Liver (tissue), 9 donors: Measurements from ENCODE around the gene SLC6A16. TPM values are rescaled to one million over a fixed set of nuclear protein-coding genes. Genes with fewer than 3 reads are reported as not detected.

Experiments used
- DNase-seq: peaks from one replicate; pipeline ENCODE4 v3.0.0-alpha.2; 2017; ENCODE audit warnings: low spot score
- H3K27ac ChIP-seq, 2 donors: one replicate each; pipeline ENCODE4 v1.7.0; 2013; ENCODE audit warnings: inconsistent platforms in 2 of 2, low read length in 2 of 2, control low read depth in 1 of 2, low read depth in 1 of 2, mild to moderate bottlenecking in 1 of 2
- H3K27me3 ChIP-seq, 4 donors: one replicate each; pipeline versions ENCODE4 v1.6.1 to v1.7.0; 2013; ENCODE audit warnings: low read length in 3 of 4, inconsistent platforms in 1 of 4, mild to moderate bottlenecking in 1 of 4, moderate library complexity in 1 of 4; ENCODE audit not compliant: control insufficient read depth in 4 of 4, insufficient read depth in 4 of 4
- H3K36me3 ChIP-seq, 4 donors: one replicate each; pipeline versions ENCODE4 v1.6.1 to v1.7.0; 2013; ENCODE audit warnings: low read length in 3 of 4, mild to moderate bottlenecking in 3 of 4, low read depth in 1 of 4, moderate library complexity in 1 of 4; ENCODE audit not compliant: control insufficient read depth in 4 of 4, insufficient read depth in 3 of 4
- H3K4me1 ChIP-seq, 4 donors: one replicate each; pipeline versions ENCODE4 v1.6.1 to v1.7.0; 2013; ENCODE audit warnings: low read length in 3 of 4, mild to moderate bottlenecking in 3 of 4, moderate library complexity in 1 of 4; ENCODE audit not compliant: control insufficient read depth in 4 of 4, insufficient read depth in 4 of 4
- H3K4me3 ChIP-seq, 3 donors: one replicate each; pipeline versions ENCODE4 v1.6.1 to v1.7.0; 2013; ENCODE audit warnings: low read length in 3 of 3, control low read depth in 1 of 3, low read depth in 1 of 3, mild to moderate bottlenecking in 1 of 3
- H3K9ac ChIP-seq, 2 donors: one replicate each; pipeline ENCODE4 v1.7.0; 2013; ENCODE audit warnings: low read length in 2 of 2, mild to moderate bottlenecking in 2 of 2, moderate library complexity in 2 of 2, control low read depth in 1 of 2, low read depth in 1 of 2
- H3K9me3 ChIP-seq, 4 donors: one replicate each; pipeline versions ENCODE4 v1.6.1 to v1.7.0; 2013; ENCODE audit warnings: low read length in 3 of 4; ENCODE audit not compliant: control insufficient read depth in 4 of 4
- EGR1 ChIP-seq, 2 donors: IDR thresholded peaks; 2 replicates each; pipeline ENCODE4 v1.6.1; 2016 to 2018; ENCODE audit warnings: antibody characterized with exemption in 2 of 2, low read depth in 2 of 2
- FOXA1 ChIP-seq: IDR thresholded peaks from 2 replicates; pipeline ENCODE4 v1.6.1; 2016; ENCODE audit warnings: antibody characterized with exemption
- FOXA2 ChIP-seq: IDR thresholded peaks from 2 replicates; pipeline ENCODE4 v1.6.1; 2016; ENCODE audit warnings: antibody characterized with exemption
- GABPA ChIP-seq, 2 donors: IDR thresholded peaks in 1 of 2; conservative IDR thresholded peaks in 1 of 2; 2 replicates each; pipeline ENCODE4 v1.6.1; 2016; ENCODE audit warnings: antibody characterized with exemption in 2 of 2, mild to moderate bottlenecking in 1 of 2, moderate library complexity in 1 of 2
- HNF4A ChIP-seq, 2 donors: conservative IDR thresholded peaks; 2 replicates each; pipeline ENCODE4 v1.6.1; 2016; ENCODE audit warnings: antibody characterized with exemption in 2 of 2, mild to moderate bottlenecking in 2 of 2
- HNF4G ChIP-seq: IDR thresholded peaks from 2 replicates; pipeline ENCODE4 v1.6.1; 2016; ENCODE audit warnings: antibody characterized with exemption
- JUND ChIP-seq, 2 donors: IDR thresholded peaks; 2 replicates each; pipeline ENCODE4 v1.6.1; 2016; ENCODE audit warnings: antibody characterized with exemption in 2 of 2
- NR2F2 ChIP-seq: IDR thresholded peaks from 2 replicates; pipeline ENCODE4 v1.6.1; 2016; ENCODE audit warnings: antibody characterized with exemption
- RAD21 ChIP-seq, 2 donors: IDR thresholded peaks; 2 replicates each; pipeline ENCODE4 v1.6.1; 2016; ENCODE audit warnings: antibody characterized with exemption in 2 of 2, mild to moderate bottlenecking in 2 of 2
- RXRA ChIP-seq, 2 donors: IDR thresholded peaks; 2 replicates each; pipeline ENCODE4 v1.6.1; 2017 to 2018; ENCODE audit warnings: antibody characterized with exemption in 2 of 2, mild to moderate bottlenecking in 1 of 2
- SP1 ChIP-seq: IDR thresholded peaks from 2 replicates; pipeline ENCODE4 v1.6.1; 2018; ENCODE audit warnings: antibody characterized with exemption, mild to moderate bottlenecking
- TAF1 ChIP-seq: conservative IDR thresholded peaks from 2 replicates; pipeline ENCODE4 v1.6.1; 2016; ENCODE audit warnings: antibody characterized with exemption, mild to moderate bottlenecking
- YY1 ChIP-seq: IDR thresholded peaks from 2 replicates; pipeline ENCODE4 v1.6.1; 2016; ENCODE audit warnings: antibody characterized with exemption, mild to moderate bottlenecking
- WGBS: extraction: QIAGEN DNeasy Blood & Tissue Kit; methylation state at CpG from one replicate; pipeline ENCODE4 v1.1.7; 2013; 5-methylcytosine and 5-hydroxymethylcytosine counted together
- polyA plus RNA-seq, 2 donors: library from polyadenylated mRNA; stranded (reverse) in 1 of 2; unstranded in 1 of 2; fragments of 200-250 nt in 1 of 2; fragments of >200 nt in 1 of 2; fragmentation: Nextera tagmentation in 1 of 2; extraction: Ambion mirVana in 1 of 2; gene quantifications; one replicate each; pipeline versions ENCODE4 v1.2.1 to v1.2.3, GENCODE V29; 2013 to 2015
- total RNA-seq, 2 donors: library from RNA; depleted of rRNA; stranded (reverse); fragments of >200 nt; gene quantifications; one replicate each; pipeline ENCODE4 v1.2.3, GENCODE V29; 2014
- TF ChIP-seq, protein P1 (sequence below): IDR thresholded peaks from 2 replicates; pipeline ENCODE4 v1.6.1; 2016; ENCODE audit warnings: antibody characterized with exemption
- TF ChIP-seq, protein P2 (sequence below): IDR thresholded peaks from 2 replicates; pipeline ENCODE4 v1.6.1; 2016; ENCODE audit warnings: antibody characterized with exemption, mild to moderate bottlenecking
- TF ChIP-seq, protein P3 (sequence below): IDR thresholded peaks from 2 replicates; pipeline ENCODE4 v1.6.1; 2016; ENCODE audit warnings: antibody characterized with exemption
- TF ChIP-seq, protein P4 (sequence below): fragments of 150-350 bp; IDR thresholded peaks from 2 replicates; pipeline ENCODE4 v1.5.1; 2017; ENCODE audit warnings: improper control_type of control experiment, low read depth, low read length; ENCODE audit not compliant: missing input control
- TF ChIP-seq, protein P5 (sequence below): IDR thresholded peaks from 2 replicates; pipeline ENCODE4 v1.6.1; 2016; ENCODE audit warnings: antibody characterized with exemption
- donor health status: healthy.
- donor health status: healthy.
- donor health status: healthy.
- donor health status: healthy.
- donor health status: healthy.

The SLC6A16 gene
- total and polyA plus RNA-seq, 4 donors = 0.19 to 2.7 (median 1.5) TPM

- TF ChIP-seq EGR1 (IDR thresholded peaks at IDR 0.05; ENCODE audit: low read depth in 2 of 2) (no peak), FOXA2 (no peak), JUND (IDR thresholded peaks at IDR 0.05) (no peak), FOXA1 (no peak), GABPA (IDR thresholded peaks at IDR 0.05 in 1 of 2, conservative IDR thresholded peaks at IDR 0.05 in 1 of 2) (no peak), RXRA (IDR thresholded peaks at IDR 0.05) (no peak), NR2F2 (no peak), HNF4A (conservative IDR thresholded peaks at IDR 0.05) (no peak), TAF1 (no peak), YY1 (no peak), RAD21 (IDR thresholded peaks at IDR 0.05) (no peak), HNF4G (no peak), SP1 (no peak)
- TF ChIP-seq, protein P1, sequence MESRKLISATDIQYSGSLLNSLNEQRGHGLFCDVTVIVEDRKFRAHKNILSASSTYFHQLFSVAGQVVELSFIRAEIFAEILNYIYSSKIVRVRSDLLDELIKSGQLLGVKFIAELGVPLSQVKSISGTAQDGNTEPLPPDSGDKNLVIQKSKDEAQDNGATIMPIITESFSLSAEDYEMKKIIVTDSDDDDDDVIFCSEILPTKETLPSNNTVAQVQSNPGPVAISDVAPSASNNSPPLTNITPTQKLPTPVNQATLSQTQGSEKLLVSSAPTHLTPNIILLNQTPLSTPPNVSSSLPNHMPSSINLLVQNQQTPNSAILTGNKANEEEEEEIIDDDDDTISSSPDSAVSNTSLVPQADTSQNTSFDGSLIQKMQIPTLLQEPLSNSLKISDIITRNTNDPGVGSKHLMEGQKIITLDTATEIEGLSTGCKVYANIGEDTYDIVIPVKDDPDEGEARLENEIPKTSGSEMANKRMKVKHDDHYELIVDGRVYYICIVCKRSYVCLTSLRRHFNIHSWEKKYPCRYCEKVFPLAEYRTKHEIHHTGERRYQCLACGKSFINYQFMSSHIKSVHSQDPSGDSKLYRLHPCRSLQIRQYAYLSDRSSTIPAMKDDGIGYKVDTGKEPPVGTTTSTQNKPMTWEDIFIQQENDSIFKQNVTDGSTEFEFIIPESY = no peak
- TF ChIP-seq, protein P2, sequence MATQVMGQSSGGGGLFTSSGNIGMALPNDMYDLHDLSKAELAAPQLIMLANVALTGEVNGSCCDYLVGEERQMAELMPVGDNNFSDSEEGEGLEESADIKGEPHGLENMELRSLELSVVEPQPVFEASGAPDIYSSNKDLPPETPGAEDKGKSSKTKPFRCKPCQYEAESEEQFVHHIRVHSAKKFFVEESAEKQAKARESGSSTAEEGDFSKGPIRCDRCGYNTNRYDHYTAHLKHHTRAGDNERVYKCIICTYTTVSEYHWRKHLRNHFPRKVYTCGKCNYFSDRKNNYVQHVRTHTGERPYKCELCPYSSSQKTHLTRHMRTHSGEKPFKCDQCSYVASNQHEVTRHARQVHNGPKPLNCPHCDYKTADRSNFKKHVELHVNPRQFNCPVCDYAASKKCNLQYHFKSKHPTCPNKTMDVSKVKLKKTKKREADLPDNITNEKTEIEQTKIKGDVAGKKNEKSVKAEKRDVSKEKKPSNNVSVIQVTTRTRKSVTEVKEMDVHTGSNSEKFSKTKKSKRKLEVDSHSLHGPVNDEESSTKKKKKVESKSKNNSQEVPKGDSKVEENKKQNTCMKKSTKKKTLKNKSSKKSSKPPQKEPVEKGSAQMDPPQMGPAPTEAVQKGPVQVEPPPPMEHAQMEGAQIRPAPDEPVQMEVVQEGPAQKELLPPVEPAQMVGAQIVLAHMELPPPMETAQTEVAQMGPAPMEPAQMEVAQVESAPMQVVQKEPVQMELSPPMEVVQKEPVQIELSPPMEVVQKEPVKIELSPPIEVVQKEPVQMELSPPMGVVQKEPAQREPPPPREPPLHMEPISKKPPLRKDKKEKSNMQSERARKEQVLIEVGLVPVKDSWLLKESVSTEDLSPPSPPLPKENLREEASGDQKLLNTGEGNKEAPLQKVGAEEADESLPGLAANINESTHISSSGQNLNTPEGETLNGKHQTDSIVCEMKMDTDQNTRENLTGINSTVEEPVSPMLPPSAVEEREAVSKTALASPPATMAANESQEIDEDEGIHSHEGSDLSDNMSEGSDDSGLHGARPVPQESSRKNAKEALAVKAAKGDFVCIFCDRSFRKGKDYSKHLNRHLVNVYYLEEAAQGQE = no peak
- TF ChIP-seq, protein P3, sequence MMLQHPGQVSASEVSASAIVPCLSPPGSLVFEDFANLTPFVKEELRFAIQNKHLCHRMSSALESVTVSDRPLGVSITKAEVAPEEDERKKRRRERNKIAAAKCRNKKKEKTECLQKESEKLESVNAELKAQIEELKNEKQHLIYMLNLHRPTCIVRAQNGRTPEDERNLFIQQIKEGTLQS = no peak
- TF ChIP-seq, protein P4, sequence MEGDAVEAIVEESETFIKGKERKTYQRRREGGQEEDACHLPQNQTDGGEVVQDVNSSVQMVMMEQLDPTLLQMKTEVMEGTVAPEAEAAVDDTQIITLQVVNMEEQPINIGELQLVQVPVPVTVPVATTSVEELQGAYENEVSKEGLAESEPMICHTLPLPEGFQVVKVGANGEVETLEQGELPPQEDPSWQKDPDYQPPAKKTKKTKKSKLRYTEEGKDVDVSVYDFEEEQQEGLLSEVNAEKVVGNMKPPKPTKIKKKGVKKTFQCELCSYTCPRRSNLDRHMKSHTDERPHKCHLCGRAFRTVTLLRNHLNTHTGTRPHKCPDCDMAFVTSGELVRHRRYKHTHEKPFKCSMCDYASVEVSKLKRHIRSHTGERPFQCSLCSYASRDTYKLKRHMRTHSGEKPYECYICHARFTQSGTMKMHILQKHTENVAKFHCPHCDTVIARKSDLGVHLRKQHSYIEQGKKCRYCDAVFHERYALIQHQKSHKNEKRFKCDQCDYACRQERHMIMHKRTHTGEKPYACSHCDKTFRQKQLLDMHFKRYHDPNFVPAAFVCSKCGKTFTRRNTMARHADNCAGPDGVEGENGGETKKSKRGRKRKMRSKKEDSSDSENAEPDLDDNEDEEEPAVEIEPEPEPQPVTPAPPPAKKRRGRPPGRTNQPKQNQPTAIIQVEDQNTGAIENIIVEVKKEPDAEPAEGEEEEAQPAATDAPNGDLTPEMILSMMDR = no peak
- TF ChIP-seq, protein P5, sequence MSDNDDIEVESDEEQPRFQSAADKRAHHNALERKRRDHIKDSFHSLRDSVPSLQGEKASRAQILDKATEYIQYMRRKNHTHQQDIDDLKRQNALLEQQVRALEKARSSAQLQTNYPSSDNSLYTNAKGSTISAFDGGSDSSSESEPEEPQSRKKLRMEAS = no peak
- Histone ChIP-seq H3K27ac (no peak overlapping the region), H3K27me3 (no peaks in the 10 kb centered on the region), H3K9ac (no peak overlapping the region), H3K9me3 (no peaks in the 10 kb centered on the region), H3K4me1 (peaks cover 0 to 7% (median 5%) of the 10 kb centered on the region in 4 donors), H3K36me3 (no peaks in the 10 kb centered on the region), H3K4me3 (no peak overlapping the region)
- 93% methylated on average over 6 of the region's 6 CpGs for WGBS
- no peak for DNase-seq
These were observed 30.6 kb downstream of the SLC6A16 start for GRCh38 chr19:49294401-49294800.
